Measurements from ENCODE around the gene DAD1. TPM values are rescaled to one million over a fixed set of nuclear protein-coding genes. Genes with fewer than 3 reads are reported as not detected.

Gene DAD1
- polyA plus RNA-seq, 1 donor (not counting 4 experiments of a cell fraction or from before 2014, with no cell fraction given) = 351 TPM

DNA sequence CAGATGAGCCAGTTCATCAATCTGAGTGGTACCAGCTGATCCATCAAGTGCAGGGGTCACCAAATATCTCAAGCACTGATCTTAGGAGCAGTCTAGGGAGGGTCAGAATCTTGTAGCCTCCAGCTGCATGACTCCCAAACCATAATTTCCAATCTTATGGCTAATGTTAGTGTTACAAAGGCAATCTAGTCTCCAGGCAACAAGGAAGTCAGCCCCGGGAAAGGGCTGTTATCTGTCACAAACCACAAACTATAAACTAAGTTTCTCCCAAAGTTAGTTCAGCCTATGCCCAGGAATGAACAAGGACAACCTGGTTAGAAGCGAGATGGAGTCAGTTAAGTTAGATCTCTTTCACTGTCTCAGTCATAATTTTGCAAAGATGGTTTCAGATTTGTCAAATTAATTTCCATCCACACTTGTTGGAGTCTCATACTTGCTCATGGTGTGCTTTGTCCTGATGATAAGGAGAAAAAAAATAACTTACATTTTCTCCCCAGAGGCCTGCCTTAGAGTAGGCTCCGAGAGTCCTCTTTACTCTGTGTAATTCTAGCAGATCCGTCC is 5.2 kb upstream of the DAD1 start:
- no peak for TF ChIP-seq EZH2 (IDR thresholded peaks at IDR 0.05; ENCODE audit: low read length)
- TF ChIP-seq, protein P1, sequence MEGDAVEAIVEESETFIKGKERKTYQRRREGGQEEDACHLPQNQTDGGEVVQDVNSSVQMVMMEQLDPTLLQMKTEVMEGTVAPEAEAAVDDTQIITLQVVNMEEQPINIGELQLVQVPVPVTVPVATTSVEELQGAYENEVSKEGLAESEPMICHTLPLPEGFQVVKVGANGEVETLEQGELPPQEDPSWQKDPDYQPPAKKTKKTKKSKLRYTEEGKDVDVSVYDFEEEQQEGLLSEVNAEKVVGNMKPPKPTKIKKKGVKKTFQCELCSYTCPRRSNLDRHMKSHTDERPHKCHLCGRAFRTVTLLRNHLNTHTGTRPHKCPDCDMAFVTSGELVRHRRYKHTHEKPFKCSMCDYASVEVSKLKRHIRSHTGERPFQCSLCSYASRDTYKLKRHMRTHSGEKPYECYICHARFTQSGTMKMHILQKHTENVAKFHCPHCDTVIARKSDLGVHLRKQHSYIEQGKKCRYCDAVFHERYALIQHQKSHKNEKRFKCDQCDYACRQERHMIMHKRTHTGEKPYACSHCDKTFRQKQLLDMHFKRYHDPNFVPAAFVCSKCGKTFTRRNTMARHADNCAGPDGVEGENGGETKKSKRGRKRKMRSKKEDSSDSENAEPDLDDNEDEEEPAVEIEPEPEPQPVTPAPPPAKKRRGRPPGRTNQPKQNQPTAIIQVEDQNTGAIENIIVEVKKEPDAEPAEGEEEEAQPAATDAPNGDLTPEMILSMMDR (optimal IDR thresholded peaks at IDR 0.05 in 1 of 3, IDR thresholded peaks at IDR 0.05 in 1 of 3, conservative IDR thresholded peaks at IDR 0.05 in 1 of 3; ENCODE audit: extremely low read depth in 1 of 3, insufficient read depth in 2 of 3, low read length in 3 of 3) = no peak
- no peak overlapping the region for H2AFZ ChIP-seq (ENCODE audit: control insufficient read depth, low read length)
- no peak overlapping the region for H3K9ac ChIP-seq (ENCODE audit: control insufficient read depth, extremely low read depth, insufficient read depth, low read length)
- H3K9me3 ChIP-seq (ENCODE audit: control insufficient read depth, low read depth, low read length) = no peaks in the 10 kb centered on the region
- dilution Hi-C loops (cut with MboI; ENCODE audit: extremely low pct_ligation_motif_present, low sequenced_read_pairs) = no loop called here
- H3K27me3 ChIP-seq (ENCODE audit: control insufficient read depth, extremely low read depth, insufficient read depth, low read length) = no peaks in the 10 kb centered on the region
- peaks cover 12% of the 10 kb centered on the region for H3K4me1 ChIP-seq (ENCODE audit: control insufficient read depth, extremely low read depth, insufficient read depth, low read length)
- DNase-seq (ENCODE audit: low read depth, low spot score) (no peak), FAIRE-seq (no peak)
- peaks cover 1% of the 10 kb centered on the region for H3K79me2 ChIP-seq (ENCODE audit: control insufficient read depth, insufficient read depth, low read length)
- H3K9me1 ChIP-seq (ENCODE audit: control insufficient read depth, extremely low read depth, insufficient read depth, low read length) = no peaks in the 10 kb centered on the region
- no peak overlapping the region for H3K4me3 ChIP-seq (ENCODE audit: control insufficient read depth in 2 of 3, extremely low read depth in 1 of 3, insufficient read depth in 2 of 3, low read depth in 1 of 3, low read length in 3 of 3)
- H3K36me3 ChIP-seq (ENCODE audit: control insufficient read depth in 2 of 2, extremely low read depth in 1 of 2, insufficient read depth in 2 of 2, low read length in 2 of 2) = no peaks in the 10 kb centered on the region
- no peak overlapping the region for H3K27ac ChIP-seq (ENCODE audit: control insufficient read depth, insufficient read depth, low read length)
- no peak overlapping the region for H3K4me2 ChIP-seq (ENCODE audit: control insufficient read depth, extremely low read depth, insufficient read depth, low read depth, low read length)
- no peaks in the 10 kb centered on the region for H4K20me1 ChIP-seq (ENCODE audit: control insufficient read depth, extremely low read depth, insufficient read depth, low read length)

DNA sequence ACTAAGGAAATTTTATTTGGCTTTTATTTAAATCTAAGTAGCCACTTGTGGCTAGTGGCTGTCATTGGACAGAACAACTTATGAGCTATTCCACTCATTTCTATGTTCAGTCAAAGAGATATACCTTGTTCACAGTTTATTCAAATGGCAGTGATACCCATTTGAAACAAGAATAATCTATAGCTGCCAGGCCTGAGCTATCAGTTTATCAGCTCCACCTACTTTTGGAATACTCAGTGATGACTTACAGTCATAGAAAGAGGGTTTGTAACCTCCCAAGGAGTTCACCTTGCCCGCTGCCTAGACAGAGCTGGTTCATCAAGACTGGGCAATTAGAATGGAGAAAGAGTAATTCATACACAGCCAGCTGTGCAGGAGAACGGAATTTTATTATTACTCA is 4.6 kb upstream of the DAD1 start:
- no peaks in the 10 kb centered on the region for H3K9me1 ChIP-seq (ENCODE audit: control insufficient read depth, extremely low read depth, insufficient read depth, low read length)
- no peak overlapping the region for H3K4me2 ChIP-seq (ENCODE audit: control insufficient read depth, extremely low read depth, insufficient read depth, low read depth, low read length)
- H4K20me1 ChIP-seq (ENCODE audit: control insufficient read depth, extremely low read depth, insufficient read depth, low read length) = no peaks in the 10 kb centered on the region
- DNase-seq (ENCODE audit: low read depth, low spot score) (no peak), FAIRE-seq (no peak)
- H3K36me3 ChIP-seq (ENCODE audit: control insufficient read depth in 2 of 2, extremely low read depth in 1 of 2, insufficient read depth in 2 of 2, low read length in 2 of 2) = no peaks in the 10 kb centered on the region
- H3K27me3 ChIP-seq (ENCODE audit: control insufficient read depth, extremely low read depth, insufficient read depth, low read length) = no peaks in the 10 kb centered on the region
- peaks cover 4% of the 10 kb centered on the region for H3K79me2 ChIP-seq (ENCODE audit: control insufficient read depth, insufficient read depth, low read length)
- no peak for TF ChIP-seq EZH2 (IDR thresholded peaks at IDR 0.05; ENCODE audit: low read length)
- TF ChIP-seq, protein P1 (optimal IDR thresholded peaks at IDR 0.05 in 1 of 3, IDR thresholded peaks at IDR 0.05 in 1 of 3, conservative IDR thresholded peaks at IDR 0.05 in 1 of 3; ENCODE audit: extremely low read depth in 1 of 3, insufficient read depth in 2 of 3, low read length in 3 of 3) = no peak
- H3K9ac ChIP-seq (ENCODE audit: control insufficient read depth, extremely low read depth, insufficient read depth, low read length) = no peak overlapping the region
- dilution Hi-C loops (cut with MboI; ENCODE audit: extremely low pct_ligation_motif_present, low sequenced_read_pairs) = no loop called here
- H3K27ac ChIP-seq (ENCODE audit: control insufficient read depth, insufficient read depth, low read length) = no peak overlapping the region
- peaks cover 6% of the 10 kb centered on the region for H3K4me1 ChIP-seq (ENCODE audit: control insufficient read depth, extremely low read depth, insufficient read depth, low read length)
- H2AFZ ChIP-seq (ENCODE audit: control insufficient read depth, low read length) = no peak overlapping the region
- no peaks in the 10 kb centered on the region for H3K9me3 ChIP-seq (ENCODE audit: control insufficient read depth, low read depth, low read length)
- no peak overlapping the region for H3K4me3 ChIP-seq (ENCODE audit: control insufficient read depth in 2 of 3, extremely low read depth in 1 of 3, insufficient read depth in 2 of 3, low read depth in 1 of 3, low read length in 3 of 3)

Data from keratinocyte (primary cell).